Activated CD4-positive, alpha-beta T cell treated with anti-CD3 and anti-CD28 coated beads, Interleukin-2, amount 10 ng/mL, durations not matched to agents 7 days and 5 days (primary cell): Measurements from ENCODE around the gene COX5A. TPM values are rescaled to one million over a fixed set of nuclear protein-coding genes. Genes with fewer than 3 reads are reported as not detected.
A peak's percentile ranks its signal among the peaks of the same experiment; 100 is the strongest.
"Not testable (repeated sequence)": the region's sequence is repeated elsewhere in the genome, so short reads cannot be mapped to it uniquely, and the experiment has no call there.

Experiments
- CTCF ChIA-PET: fragments of 350-600 bp; sonication (Branson Sonifier 250); formaldehyde crosslinking; loops from one replicate; lab custom pipeline; 2021; ENCODE audit warnings: antibody characterized with exemption; lab: Charles Lee
- POLR2A ChIA-PET: fragments of 350-600 bp; sonication (Branson Sonifier 250); formaldehyde crosslinking; loops from one replicate; lab custom pipeline; 2021; ENCODE audit warnings: antibody characterized with exemption; lab: Charles Lee
- DNase-seq: peaks from one replicate; pipeline ENCODE4 v3.0.0-alpha.2; 2020
- H3K27ac Mint-ChIP-seq: one replicate; pipeline ENCODE4 v1.8.0; 2021; ENCODE audit warnings: mild to moderate bottlenecking, moderate library complexity, mixed read lengths
- H3K27me3 Mint-ChIP-seq: one replicate; pipeline ENCODE4 v1.8.0; 2021; ENCODE audit warnings: mixed read lengths
- H3K36me3 Mint-ChIP-seq: one replicate; pipeline ENCODE4 v1.8.0; 2021; ENCODE audit warnings: low read depth, mixed read lengths
- H3K4me1 Mint-ChIP-seq: one replicate; pipeline ENCODE4 v1.8.0; 2021; ENCODE audit warnings: mixed read lengths
- H3K4me3 Mint-ChIP-seq: one replicate; pipeline ENCODE4 v1.8.0; 2021; ENCODE audit warnings: mild to moderate bottlenecking, moderate library complexity, mixed read lengths
- H3K9me3 Mint-ChIP-seq: one replicate; pipeline ENCODE4 v1.8.0; 2021; ENCODE audit warnings: mixed read lengths
- total RNA-seq, 2 experiments: library from RNA; stranded (reverse); gene quantifications; one replicate each; pipeline ENCODE4 v1.2.3, GENCODE V29; 2021

Gene COX5A
- total RNA-seq, 2 experiments from 2014 or later, result 236 to 239 TPM

DNA sequence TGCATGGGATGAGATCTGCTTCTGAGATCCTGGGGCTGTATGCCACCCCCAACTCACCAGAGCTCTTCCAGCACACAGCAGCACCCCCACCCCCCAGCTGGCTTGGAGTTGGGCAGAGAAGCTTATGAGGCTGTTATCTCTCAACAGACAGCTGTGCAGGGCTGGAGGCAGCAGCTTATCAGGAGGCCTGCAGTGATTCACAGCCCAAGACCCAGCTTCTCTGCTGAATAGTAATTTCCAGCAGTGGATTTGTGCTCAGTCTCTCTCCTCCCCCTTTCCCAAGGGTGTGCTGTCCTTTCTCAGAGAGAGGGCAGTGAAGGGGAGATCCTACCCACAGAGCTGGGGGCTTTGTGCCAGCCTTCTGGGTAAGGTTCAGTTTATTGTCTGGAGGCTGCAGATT, 16.6 kb upstream of the COX5A start:
- ChIA-PET CTCF (interaction anchor here (0.8 to 1.3 kb wide), 6 partner anchors 7 to 206 kb away, joined by 3 to 4 read pairs (median 4); partner anchors contain the start of genes COX5A and CYP1A2), POLR2A (interaction anchor here (0.7 kb wide), 1 partner anchor 13 kb away, joined by 5 read pairs; no protein-coding TSS in a partner anchor)
- no peak for DNase-seq
- Mint-ChIP-seq H3K36me3 (no peaks in the 10 kb centered on the region), H3K4me3 (no peak overlapping the region), H3K27me3 (peaks cover 22% of the 10 kb centered on the region), H3K4me1 (peaks cover 38% of the 10 kb centered on the region), H3K9me3 (no peaks in the 10 kb centered on the region), H3K27ac (no peak overlapping the region)

DNA sequence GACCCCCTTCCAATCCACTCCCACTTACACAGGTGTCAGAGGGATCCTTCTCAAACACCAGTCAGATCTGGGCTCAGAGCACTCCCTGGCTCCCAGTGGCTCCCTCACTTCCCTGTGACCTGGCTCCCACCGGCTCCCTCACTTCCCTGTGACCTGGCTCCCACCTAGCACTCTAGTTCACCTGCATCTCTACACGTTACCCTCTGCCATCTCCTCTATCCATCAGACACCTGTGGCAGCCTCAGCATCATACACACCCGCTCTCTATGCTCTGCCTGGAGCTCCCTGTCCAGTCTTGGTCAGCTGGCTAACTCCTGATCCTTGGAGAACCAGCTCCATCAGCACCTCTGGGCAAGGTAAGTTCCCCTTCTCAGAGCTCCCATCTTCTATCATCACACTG, 13.1 kb upstream of the COX5A start:
- Mint-ChIP-seq H3K27me3 (no peaks in the 10 kb centered on the region), H3K9me3 (no peaks in the 10 kb centered on the region), H3K4me1 (peaks cover 15% of the 10 kb centered on the region), H3K36me3 (no peaks in the 10 kb centered on the region), H3K27ac (no peak overlapping the region), H3K4me3 (no peak overlapping the region)
- CTCF ChIA-PET, result interaction anchor here (0.6 to 3.3 kb wide), 26 partner anchors 8 to 332 kb away, joined by 3 to 10 read pairs (median 4); no protein-coding TSS in a partner anchor
- no peak for DNase-seq
- POLR2A ChIA-PET, result no interaction called here

DNA sequence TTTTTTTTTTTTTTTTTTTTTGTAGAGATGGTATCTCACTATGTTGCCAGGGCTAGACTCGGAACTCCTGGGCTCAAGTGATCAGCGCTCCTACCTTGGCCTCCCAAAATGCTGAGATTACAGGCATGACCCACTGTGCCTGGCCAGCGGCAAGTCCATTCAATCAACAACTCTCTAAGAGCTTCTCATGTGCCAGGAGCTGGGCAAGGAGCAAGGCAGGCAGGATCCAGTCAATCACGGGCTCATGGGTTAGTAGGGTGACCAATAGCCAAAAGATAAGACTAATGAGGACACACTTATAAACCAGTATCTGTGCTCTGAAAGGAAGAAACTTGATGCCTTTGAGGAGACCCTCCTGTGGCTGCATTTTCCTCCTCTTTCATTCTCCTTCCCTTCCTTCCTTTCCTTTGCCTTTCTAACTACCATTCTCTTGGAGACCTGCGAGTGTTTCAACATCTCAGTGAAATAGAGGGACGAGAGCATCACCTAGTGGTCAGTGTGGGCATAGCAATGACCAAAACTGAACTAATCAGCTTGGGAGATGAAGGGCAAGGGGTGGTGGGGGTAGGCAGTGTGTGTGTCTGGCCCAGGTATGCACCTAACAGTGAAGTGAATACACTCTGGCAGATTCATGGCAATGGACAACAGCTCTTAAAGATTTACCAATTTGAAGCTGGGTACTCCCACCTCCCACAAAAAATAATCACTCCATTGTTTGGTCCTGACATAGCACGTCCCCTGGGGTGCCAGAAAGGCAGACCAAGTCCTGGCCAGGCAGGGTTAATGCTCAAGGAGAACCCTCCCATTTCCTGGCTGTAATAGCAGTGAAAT, 12.4 kb upstream of the COX5A start:
- no peaks in the 10 kb centered on the region for H3K36me3 Mint-ChIP-seq
- POLR2A ChIA-PET, result no interaction called here
- DNase-seq, result peak; percentile 85
- H3K27me3 Mint-ChIP-seq, result no peaks in the 10 kb centered on the region
- H3K27ac Mint-ChIP-seq, result no peak overlapping the region
- CTCF ChIA-PET, result interaction anchor here (0.6 to 3.3 kb wide), 27 partner anchors 9 to 332 kb away, joined by 3 to 10 read pairs (median 4); no protein-coding TSS in a partner anchor
- H3K4me3 Mint-ChIP-seq, result no peak overlapping the region
- no peaks in the 10 kb centered on the region for H3K9me3 Mint-ChIP-seq
- H3K4me1 Mint-ChIP-seq, result peaks cover 8% of the 10 kb centered on the region

DNA sequence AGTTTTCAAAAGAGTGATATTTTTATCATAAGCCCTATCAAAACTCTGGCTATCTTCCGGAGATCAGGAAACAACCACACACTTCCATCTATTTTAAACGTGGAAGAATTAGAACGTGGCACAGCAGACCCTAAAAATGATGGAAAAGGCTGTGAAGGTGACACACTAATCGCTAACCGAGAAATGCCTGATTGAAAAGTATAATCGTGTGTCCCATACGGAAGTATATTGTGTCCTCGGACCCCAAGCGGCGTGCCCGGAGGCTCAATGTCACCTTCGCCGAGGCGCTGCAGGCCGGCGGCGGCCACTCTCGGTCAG, 642 bp downstream of the COX5A start:
- ChIA-PET CTCF (interaction anchor here (1.0 kb wide), 1 partner anchor 34 kb away, joined by 4 read pairs; no protein-coding TSS in a partner anchor), POLR2A (no interaction called here)
- Mint-ChIP-seq H3K36me3 (peaks cover 20% of the 10 kb centered on the region), H3K4me3 (peak overlapping the region; percentile 87), H3K9me3 (no peaks in the 10 kb centered on the region), H3K27me3 (no peaks in the 10 kb centered on the region), H3K4me1 (peaks cover 37% of the 10 kb centered on the region), H3K27ac (peak overlapping the region; percentile 97)
- no peak for DNase-seq

DNA sequence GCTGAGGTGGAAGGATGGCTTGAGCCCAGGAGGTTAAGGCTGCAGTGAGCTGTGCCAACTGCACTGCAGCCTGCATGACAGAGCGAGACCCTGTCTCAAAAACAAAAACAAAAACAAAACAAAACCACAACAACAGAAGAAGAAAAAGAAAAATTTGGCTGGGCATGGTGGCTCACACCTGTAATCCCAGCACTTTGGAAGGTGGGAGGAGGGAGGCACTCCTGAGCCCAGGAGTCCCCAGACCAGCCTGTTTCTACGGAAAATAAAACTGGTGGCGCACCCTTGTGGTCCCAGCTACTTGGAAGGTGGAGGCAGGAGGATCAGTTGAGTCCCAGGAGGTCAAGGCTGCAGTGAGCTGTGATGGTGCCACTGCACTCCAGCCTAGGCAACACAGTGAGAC, 2.7 kb downstream of the COX5A start:
- peaks cover 27% of the 10 kb centered on the region for H3K36me3 Mint-ChIP-seq
- H3K27me3 Mint-ChIP-seq, H3K27ac Mint-ChIP-seq, H3K9me3 Mint-ChIP-seq, POLR2A ChIA-PET, DNase-seq: not testable (repeated sequence)
- H3K4me3 Mint-ChIP-seq, result peak overlapping the region; percentile 49
- peaks cover 46% of the 10 kb centered on the region for H3K4me1 Mint-ChIP-seq
- CTCF ChIA-PET, result interaction anchor here (0.6 to 2.1 kb wide), 4 partner anchors 29 to 524 kb away, joined by 3 to 7 read pairs (median 3); partner anchors contain the start of gene FAM219B

DNA sequence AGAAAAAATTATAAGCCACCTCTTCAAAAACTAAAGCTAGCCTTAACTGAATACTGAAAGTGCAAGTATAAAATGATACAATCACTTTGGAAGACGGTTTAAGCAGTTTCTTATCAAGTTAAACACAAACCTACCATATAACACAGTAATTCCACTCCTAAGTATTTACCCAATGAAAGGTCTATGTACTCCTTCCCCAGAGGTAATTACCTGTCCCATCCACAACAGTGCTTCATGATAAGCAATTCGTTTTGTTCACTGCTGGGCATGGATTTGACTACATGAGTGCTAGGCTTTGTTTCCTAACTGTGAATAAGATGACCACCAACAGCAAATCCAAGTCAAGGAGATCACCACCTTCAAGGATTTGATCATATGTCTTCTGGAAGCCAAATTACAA, 4.3 kb downstream of the COX5A start:
- ChIA-PET POLR2A (no interaction called here), CTCF (interaction anchor here (0.7 to 2.1 kb wide), 2 partner anchors 27 to 220 kb away, joined by 4 to 7 read pairs; partner anchors contain the start of gene FAM219B)
- Mint-ChIP-seq H3K4me1 (peaks cover 46% of the 10 kb centered on the region), H3K9me3 (no peaks in the 10 kb centered on the region), H3K36me3 (peaks cover 36% of the 10 kb centered on the region), H3K27ac (peak overlapping the region; percentile 36), H3K27me3 (no peaks in the 10 kb centered on the region), H3K4me3 (no peak overlapping the region)
- no peak for DNase-seq

DNA sequence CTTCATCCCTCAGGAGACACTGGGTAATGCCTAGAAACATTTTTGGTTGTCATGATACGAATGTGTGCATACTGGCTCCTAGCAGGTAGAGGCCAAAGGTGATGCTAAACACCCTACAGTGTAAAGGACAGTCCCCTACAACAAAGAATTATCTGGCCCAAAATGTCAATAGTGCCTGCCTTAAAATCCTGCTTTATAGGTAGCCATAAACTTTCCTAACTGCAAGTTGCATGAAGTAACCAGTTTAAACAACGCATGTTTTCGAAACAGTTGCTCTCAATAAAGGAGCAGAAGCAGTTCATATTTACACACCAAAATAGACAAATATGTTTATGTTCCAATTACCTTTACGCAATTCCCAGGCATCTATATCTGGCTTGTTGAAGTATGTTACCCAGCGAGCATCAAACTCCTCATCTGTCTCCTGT, 9.1 kb downstream of the COX5A start:
- Mint-ChIP-seq H3K27me3 (no peaks in the 10 kb centered on the region), H3K4me3 (no peak overlapping the region), H3K36me3 (peaks cover 43% of the 10 kb centered on the region), H3K9me3 (no peaks in the 10 kb centered on the region), H3K4me1 (peaks cover 17% of the 10 kb centered on the region), H3K27ac (no peak overlapping the region)
- ChIA-PET CTCF (interaction anchor here (0.6 kb wide), 1 partner anchor 49 kb away, joined by 3 read pairs; no protein-coding TSS in a partner anchor), POLR2A (no interaction called here)
- no peak for DNase-seq

DNA sequence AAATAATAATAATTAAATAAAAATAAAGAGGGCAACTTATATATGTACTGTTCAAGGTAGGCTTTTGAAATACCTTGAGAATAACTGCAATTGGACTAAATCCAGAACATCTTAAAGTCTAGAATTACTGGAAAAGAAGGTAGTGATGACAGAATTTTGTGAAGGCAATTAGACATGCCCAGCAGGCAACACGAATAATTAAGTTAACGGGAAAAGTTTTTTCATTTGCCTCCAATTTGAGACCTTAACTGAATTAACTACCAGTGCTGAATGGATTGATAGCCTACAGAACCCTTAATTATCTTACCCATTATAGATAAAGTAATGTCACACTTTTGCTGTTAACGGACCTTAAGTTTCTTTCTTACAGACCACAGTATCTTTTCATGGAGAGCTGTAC, 13.3 kb downstream of the COX5A start:
- ChIA-PET CTCF (interaction anchor here (1.0 to 1.3 kb wide), 2 partner anchors 18 to 22 kb away, joined by 3 read pairs; partner anchors contain the start of gene FAM219B), POLR2A (no interaction called here)
- Mint-ChIP-seq H3K27me3 (no peaks in the 10 kb centered on the region), H3K4me3 (no peak overlapping the region), H3K36me3 (peaks cover 51% of the 10 kb centered on the region), H3K4me1 (peaks cover 5% of the 10 kb centered on the region), H3K27ac (no peak overlapping the region), H3K9me3 (no peaks in the 10 kb centered on the region)
- DNase-seq, result no peak

DNA sequence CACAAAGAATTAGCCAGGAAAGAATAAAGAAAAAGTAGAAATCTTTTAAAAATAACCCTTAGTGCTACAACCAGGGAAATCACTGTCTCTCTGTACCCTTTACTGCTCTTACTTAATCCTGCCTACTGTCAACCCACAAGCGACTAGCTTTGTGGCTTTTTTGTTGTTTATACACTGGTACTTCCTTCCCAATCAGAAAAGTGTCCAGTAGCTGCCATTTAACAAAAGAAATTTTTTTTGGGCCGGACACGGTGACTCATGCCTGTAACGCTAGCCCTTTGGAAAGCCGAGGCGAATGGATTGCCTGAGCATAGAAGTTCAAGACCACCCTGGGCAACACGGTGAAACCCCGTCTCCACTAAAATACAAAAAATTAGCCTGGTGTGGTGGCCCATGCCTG, 17.4 kb downstream of the COX5A start:
- ChIA-PET CTCF (interaction anchor here (0.6 kb wide), 1 partner anchor 276 kb away, joined by 4 read pairs; no protein-coding TSS in a partner anchor), POLR2A (no interaction called here)
- no peaks in the 10 kb centered on the region for H3K27me3 Mint-ChIP-seq
- H3K36me3 Mint-ChIP-seq, result peaks cover 48% of the 10 kb centered on the region
- DNase-seq, result no peak
- no peaks in the 10 kb centered on the region for H3K9me3 Mint-ChIP-seq
- H3K4me3 Mint-ChIP-seq, result no peak overlapping the region
- H3K27ac Mint-ChIP-seq, result no peak overlapping the region
- peaks cover 5% of the 10 kb centered on the region for H3K4me1 Mint-ChIP-seq

DNA sequence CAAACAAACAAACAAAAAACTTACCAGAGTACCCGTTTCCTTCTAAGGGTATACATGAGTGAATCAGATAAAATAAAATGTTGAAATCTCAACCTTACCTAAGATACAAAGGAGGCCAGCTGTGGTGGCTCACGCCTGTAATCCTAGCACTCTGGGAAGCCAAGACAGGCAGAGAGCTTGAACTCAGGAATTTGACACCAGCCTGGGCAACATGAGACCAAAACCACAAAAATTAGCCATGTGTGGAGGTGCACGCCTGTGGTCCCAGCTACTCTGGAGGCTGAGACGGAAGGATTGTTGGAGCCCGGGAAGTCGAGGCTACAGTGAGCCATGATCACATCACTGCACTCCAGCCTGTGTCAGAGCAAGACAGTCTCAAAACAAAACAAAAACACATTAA, 20.2 kb downstream of the COX5A start:
- Mint-ChIP-seq H3K9me3 (no peaks in the 10 kb centered on the region), H3K36me3 (peaks cover 58% of the 10 kb centered on the region), H3K27ac (no peak overlapping the region), H3K4me3 (no peak overlapping the region), H3K27me3 (no peaks in the 10 kb centered on the region), H3K4me1 (peaks cover 5% of the 10 kb centered on the region)
- ChIA-PET POLR2A (interaction anchor here (0.7 kb wide), 1 partner anchor 100 kb away, joined by 3 read pairs; no protein-coding TSS in a partner anchor), CTCF (interaction anchor here (0.6 to 1.4 kb wide), 4 partner anchors 12 to 169 kb away, joined by 3 to 5 read pairs (median 4); no protein-coding TSS in a partner anchor)
- no peak for DNase-seq

DNA sequence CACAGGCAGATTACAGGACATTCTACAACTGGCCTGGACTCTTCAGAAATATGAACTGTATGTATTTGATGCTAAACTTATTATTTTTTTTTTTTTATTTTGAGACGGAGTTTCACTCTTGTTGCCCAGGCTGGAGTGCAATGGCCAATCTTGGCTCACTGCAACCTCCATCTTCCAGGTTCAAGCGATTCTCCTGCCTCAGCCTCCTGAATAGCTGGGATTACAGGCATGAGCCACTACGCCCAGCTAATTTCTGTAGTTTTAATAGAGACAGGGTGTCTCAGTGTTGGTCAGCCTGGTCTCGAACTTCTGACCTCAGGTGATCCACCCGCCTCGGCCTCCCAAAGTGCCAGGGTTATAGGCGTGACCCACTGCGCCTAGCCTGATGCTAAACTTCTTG, 24.1 kb downstream of the COX5A start:
- CTCF ChIA-PET, result interaction anchor here (0.9 kb wide), 1 partner anchor 12 kb away, joined by 3 read pairs; no protein-coding TSS in a partner anchor
- H3K36me3 Mint-ChIP-seq, result peaks cover 43% of the 10 kb centered on the region

DNA sequence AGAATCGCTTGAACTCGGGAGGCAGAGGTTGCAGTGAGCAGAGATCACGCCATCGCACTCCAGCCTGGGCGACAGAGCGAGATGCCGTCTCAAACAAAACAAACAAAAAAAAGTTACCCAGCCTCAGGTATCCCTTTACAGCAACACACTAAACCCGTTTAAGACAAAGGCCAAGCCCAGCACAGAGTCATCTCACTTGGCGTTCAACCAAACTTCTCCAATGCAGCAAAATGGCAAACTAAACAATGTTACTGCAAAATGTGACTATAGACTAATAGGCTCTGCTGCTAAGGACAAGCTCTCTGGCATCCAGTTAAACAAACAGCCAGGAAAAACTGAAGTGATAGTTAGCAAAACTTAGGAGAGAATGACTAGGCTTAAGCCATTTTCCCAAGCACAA, 24.8 kb downstream of the COX5A start:
- H3K4me3 Mint-ChIP-seq, result no peak overlapping the region
- H3K27ac Mint-ChIP-seq, result no peak overlapping the region
- no peak for DNase-seq
- H3K4me1 Mint-ChIP-seq, result no peaks in the 10 kb centered on the region
- peaks cover 38% of the 10 kb centered on the region for H3K36me3 Mint-ChIP-seq
- no peaks in the 10 kb centered on the region for H3K9me3 Mint-ChIP-seq
- ChIA-PET POLR2A (no interaction called here), CTCF (interaction anchor here (0.9 to 3.6 kb wide), 3 partner anchors 11 to 20 kb away, joined by 3 to 19 read pairs (median 4); no protein-coding TSS in a partner anchor)
- H3K27me3 Mint-ChIP-seq, result no peaks in the 10 kb centered on the region

More for the DNA sequence above, 24.1 kb downstream of the COX5A start:
- H3K4me3 Mint-ChIP-seq, DNase-seq, H3K27ac Mint-ChIP-seq, H3K27me3 Mint-ChIP-seq, POLR2A ChIA-PET, H3K9me3 Mint-ChIP-seq, H3K4me1 Mint-ChIP-seq: not testable (repeated sequence)

DNA sequence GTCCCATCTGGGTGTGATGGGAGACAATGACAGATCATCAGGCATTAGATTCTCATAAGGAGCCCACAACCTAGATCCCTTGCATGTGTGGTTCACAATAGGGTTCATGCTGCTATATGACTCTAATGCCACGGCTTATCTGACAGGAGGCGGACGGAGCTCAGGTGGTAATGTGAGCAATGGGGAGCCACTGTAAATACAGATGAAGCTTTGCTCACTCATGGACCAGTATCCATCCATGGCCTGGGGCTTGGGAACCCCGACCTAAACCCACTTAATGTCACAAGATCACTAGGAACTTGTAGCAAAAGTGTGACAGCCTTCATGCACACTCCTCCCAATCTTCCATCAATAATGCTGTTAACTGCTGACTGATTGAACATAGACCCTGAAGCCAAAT, 29.2 kb downstream of the COX5A start:
- no peak for DNase-seq
- H3K27ac Mint-ChIP-seq, result no peak overlapping the region
- POLR2A ChIA-PET, result no interaction called here
- peaks cover 29% of the 10 kb centered on the region for H3K36me3 Mint-ChIP-seq
- H3K27me3 Mint-ChIP-seq, result no peaks in the 10 kb centered on the region
- CTCF ChIA-PET, result interaction anchor here (1.1 to 1.4 kb wide), 4 partner anchors 11 to 39 kb away, joined by 3 to 6 read pairs (median 4); partner anchors contain the start of gene MPI
- no peaks in the 10 kb centered on the region for H3K9me3 Mint-ChIP-seq
- peaks cover 32% of the 10 kb centered on the region for H3K4me1 Mint-ChIP-seq
- no peak overlapping the region for H3K4me3 Mint-ChIP-seq
